Lower lobe of right lung (tissue), 2 donors: ENCODE measurements around the gene KCTD16. TPM values are rescaled to one million over a fixed set of nuclear protein-coding genes. Genes with fewer than 3 reads are reported as not detected.

Experiments used
- ATAC-seq, 2 donors: fragments of 200-7000 bp; cut with Tn5 transposase; one replicate each; pipeline ENCODE4 v1.9.1; 2020 to 2022; ENCODE audit warnings: mild to moderate bottlenecking in 2 of 2, moderate library complexity in 2 of 2
- DNase-seq: peaks from one replicate; pipeline ENCODE4 v3.0.0-alpha.2; 2020
- H3K27ac ChIP-seq: fragments of 200-600 bp; one replicate; pipeline ENCODE4 v1.8.0; 2022
- H3K27me3 ChIP-seq: fragments of 200-600 bp; one replicate; pipeline ENCODE4 v1.8.0; 2022; ENCODE audit warnings: low read depth
- H3K36me3 ChIP-seq: fragments of 200-600 bp; one replicate; pipeline ENCODE4 v1.8.0; 2022; ENCODE audit warnings: mild to moderate bottlenecking
- H3K4me1 ChIP-seq: fragments of 200-600 bp; one replicate; pipeline ENCODE4 v1.8.0; 2022
- H3K4me3 ChIP-seq: fragments of 200-600 bp; one replicate; pipeline ENCODE4 v1.8.0; 2022; ENCODE audit warnings: mild to moderate bottlenecking
- H3K9me3 ChIP-seq: fragments of 200-600 bp; one replicate; pipeline ENCODE4 v1.8.0; 2022
- intact Hi-C: fragments of 100-400 bp; cut with DNase I; formaldehyde crosslinking; loops from one replicate; pipeline ENCODE4 v1.11.0; 2022
- total RNA-seq: library from RNA; stranded (reverse); fragmentation: NEBNext Ultra II Directional; extraction: Animal tissue kit (Norgen Biotek cat#: 25700); gene quantifications from one replicate; pipeline ENCODE4 v1.2.1, GENCODE V29; 2021
- TF ChIP-seq, protein P1 (sequence below): fragments of 200-600 bp; IDR thresholded peaks from one replicate; pipeline ENCODE4 v1.8.0; 2022; ENCODE audit warnings: antibody characterized with exemption, mild to moderate bottlenecking
- donor health status: DM: no; HTN: yes; CAD: no; lungs with severe emphysema.

KCTD16 gene
- total RNA-seq, 1 donor from 2014 or later, result 2.5 TPM

DNA sequence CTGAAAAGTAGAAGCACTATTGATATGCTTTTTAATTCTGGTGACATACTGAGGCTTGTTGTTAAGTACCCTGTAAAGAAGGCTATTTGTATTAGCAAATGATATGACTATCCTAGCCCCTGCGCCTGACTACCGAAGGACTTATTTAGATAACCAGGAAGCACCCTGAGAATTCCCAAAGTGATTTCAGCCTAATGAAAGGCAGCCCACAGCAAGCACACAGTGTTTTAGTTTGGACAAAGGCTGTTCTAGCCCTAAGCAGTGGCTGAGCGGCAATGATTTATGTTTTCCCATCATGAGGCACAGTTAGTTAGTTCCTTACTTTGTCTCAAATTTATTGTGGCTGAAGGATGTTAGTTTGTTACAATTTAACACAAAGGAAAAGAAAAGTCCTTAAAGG lies 235.3 kb downstream of the KCTD16 start:
- H3K27ac ChIP-seq, result no peak overlapping the region
- TF ChIP-seq, protein P1, sequence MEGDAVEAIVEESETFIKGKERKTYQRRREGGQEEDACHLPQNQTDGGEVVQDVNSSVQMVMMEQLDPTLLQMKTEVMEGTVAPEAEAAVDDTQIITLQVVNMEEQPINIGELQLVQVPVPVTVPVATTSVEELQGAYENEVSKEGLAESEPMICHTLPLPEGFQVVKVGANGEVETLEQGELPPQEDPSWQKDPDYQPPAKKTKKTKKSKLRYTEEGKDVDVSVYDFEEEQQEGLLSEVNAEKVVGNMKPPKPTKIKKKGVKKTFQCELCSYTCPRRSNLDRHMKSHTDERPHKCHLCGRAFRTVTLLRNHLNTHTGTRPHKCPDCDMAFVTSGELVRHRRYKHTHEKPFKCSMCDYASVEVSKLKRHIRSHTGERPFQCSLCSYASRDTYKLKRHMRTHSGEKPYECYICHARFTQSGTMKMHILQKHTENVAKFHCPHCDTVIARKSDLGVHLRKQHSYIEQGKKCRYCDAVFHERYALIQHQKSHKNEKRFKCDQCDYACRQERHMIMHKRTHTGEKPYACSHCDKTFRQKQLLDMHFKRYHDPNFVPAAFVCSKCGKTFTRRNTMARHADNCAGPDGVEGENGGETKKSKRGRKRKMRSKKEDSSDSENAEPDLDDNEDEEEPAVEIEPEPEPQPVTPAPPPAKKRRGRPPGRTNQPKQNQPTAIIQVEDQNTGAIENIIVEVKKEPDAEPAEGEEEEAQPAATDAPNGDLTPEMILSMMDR, result no peak
- DNase-seq (no peak), ATAC-seq (no peak)
- H3K4me3 ChIP-seq, result no peak overlapping the region
- H3K4me1 ChIP-seq, result no peaks in the 10 kb centered on the region
- H3K27me3 ChIP-seq, result no peaks in the 10 kb centered on the region
- H3K9me3 ChIP-seq, result no peaks in the 10 kb centered on the region
- intact Hi-C loops, result no loop called here
- no peaks in the 10 kb centered on the region for H3K36me3 ChIP-seq

DNA sequence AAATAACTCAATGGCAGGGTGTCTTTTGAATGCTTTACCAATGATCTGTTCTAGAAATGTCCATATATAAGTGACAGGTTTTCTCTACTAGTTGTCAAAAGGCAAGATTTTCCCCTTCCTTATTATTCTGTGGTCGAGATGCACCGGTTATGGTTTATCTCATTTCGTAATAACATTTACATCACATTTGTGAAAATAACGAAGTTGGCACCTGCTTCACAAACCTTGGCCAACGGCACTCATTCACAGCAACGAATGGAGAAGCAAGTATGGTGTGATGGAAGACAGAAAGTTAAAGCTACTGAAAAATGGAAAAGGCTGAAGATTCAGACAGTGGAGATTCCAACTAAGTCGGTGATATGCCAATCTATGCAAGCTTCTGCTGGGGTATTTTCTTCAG lies 235.8 kb downstream of the KCTD16 start:
- no peaks in the 10 kb centered on the region for H3K4me1 ChIP-seq
- no peaks in the 10 kb centered on the region for H3K9me3 ChIP-seq
- H3K36me3 ChIP-seq, result no peaks in the 10 kb centered on the region
- ATAC-seq (no peak), DNase-seq (no peak)
- H3K27me3 ChIP-seq, result no peaks in the 10 kb centered on the region
- TF ChIP-seq, protein P1, result no peak
- H3K4me3 ChIP-seq, result no peak overlapping the region
- H3K27ac ChIP-seq, result no peak overlapping the region
- intact Hi-C loops, result no loop called here

GRCh38 chr5:144414202-144415029 lies 243.7 kb downstream of the KCTD16 start:
- ATAC-seq (no peak), DNase-seq (no peak)

DNA sequence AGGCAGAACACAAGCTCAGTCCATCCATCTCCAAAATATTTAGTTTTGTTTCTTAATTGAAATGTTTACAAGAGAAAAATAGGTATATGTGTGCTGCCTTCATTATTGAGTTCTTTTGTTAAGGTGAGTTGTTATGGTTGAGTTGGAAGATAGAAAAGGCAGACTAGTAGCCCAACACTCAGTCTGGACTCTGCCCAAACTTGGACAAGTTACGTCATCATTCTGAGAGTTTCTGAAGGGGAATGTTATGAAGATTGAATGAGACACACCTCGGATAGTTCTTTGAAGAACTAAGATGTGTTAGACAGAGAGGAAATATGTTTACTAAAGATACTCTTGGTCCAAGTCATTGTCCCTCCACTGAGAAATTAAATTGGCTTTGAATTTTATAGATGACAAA lies 245.5 kb downstream of the KCTD16 start:
- TF ChIP-seq, protein P1, result no peak
- no peak for ATAC-seq
- no peak overlapping the region for H3K27ac ChIP-seq
- no peaks in the 10 kb centered on the region for H3K36me3 ChIP-seq
- H3K4me3 ChIP-seq, result no peak overlapping the region
- no peaks in the 10 kb centered on the region for H3K4me1 ChIP-seq
- intact Hi-C loops, result no loop called here
- H3K9me3 ChIP-seq, result no peaks in the 10 kb centered on the region
- H3K27me3 ChIP-seq, result no peaks in the 10 kb centered on the region
- DNase-seq, result no peak

More at GRCh38 chr5:144414202-144415029, 243.7 kb downstream of the KCTD16 start:
- TF ChIP-seq, protein P1, result no peak
- Histone ChIP-seq H3K9me3 (no peaks in the 10 kb centered on the region), H3K27ac (no peak overlapping the region), H3K4me3 (no peak overlapping the region), H3K4me1 (no peaks in the 10 kb centered on the region), H3K27me3 (no peaks in the 10 kb centered on the region), H3K36me3 (no peaks in the 10 kb centered on the region)
- intact Hi-C loops, result no loop called here

DNA sequence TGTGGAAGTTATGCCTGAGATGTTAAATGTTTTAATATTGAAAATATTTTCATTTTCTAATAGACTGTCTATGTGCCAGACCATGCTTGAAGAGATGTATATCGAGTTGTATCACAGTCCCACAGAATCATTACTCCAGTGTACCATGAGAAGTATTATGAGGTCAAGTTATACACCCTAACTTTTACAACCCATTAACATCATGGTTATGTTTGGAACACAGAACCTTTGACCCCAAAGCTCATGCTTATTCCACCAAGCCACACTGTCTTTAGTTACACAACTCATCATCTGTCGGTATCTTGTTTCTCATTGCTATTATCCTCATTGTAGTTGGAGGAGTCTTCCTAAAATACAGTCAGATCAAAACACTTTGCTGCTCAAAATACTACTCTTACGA lies 248.0 kb downstream of the KCTD16 start:
- H3K27ac ChIP-seq, result no peak overlapping the region
- H3K36me3 ChIP-seq, result no peaks in the 10 kb centered on the region
- H3K4me1 ChIP-seq, result no peaks in the 10 kb centered on the region
- intact Hi-C loops, result no loop called here
- TF ChIP-seq, protein P1, result no peak
- no peak overlapping the region for H3K4me3 ChIP-seq
- no peak for DNase-seq
- H3K27me3 ChIP-seq, result no peaks in the 10 kb centered on the region
- no peaks in the 10 kb centered on the region for H3K9me3 ChIP-seq
- no peak for ATAC-seq
